AG04450 (cell line): ENCODE measurements around the gene RNF14. TPM values are rescaled to one million over a fixed set of nuclear protein-coding genes. Genes with fewer than 3 reads are reported as not detected.
A peak's percentile ranks its signal among the peaks of the same experiment; 100 is the strongest.
"Not testable (repeated sequence)": the region's sequence is repeated elsewhere in the genome, so short reads cannot be mapped to it uniquely, and the experiment has no call there.

Source experiments
- CTCF ChIA-PET: fragments of 300-600, 350-600 bp; formaldehyde crosslinking; extraction: SDS; loops from one replicate; lab custom pipeline; 2022; ENCODE audit warnings: antibody characterized with exemption, inconsistent platforms; lab: Charles Lee
- POLR2A ChIA-PET: fragments of 350-600 bp; formaldehyde crosslinking; extraction: SDS; loops from one replicate; lab custom pipeline; 2021; ENCODE audit warnings: antibody characterized with exemption, inconsistent platforms; lab: Yijun Ruan, JAX
- DNase-seq: peaks from one replicate; pipeline ENCODE4 v3.0.0-alpha.2; 2011; ENCODE audit warnings: low read depth, low spot score
- H3K27ac ChIP-seq: one replicate; pipeline ENCODE4 v1.5.1; 2012; ENCODE audit warnings: low read depth, low read length, control low read depth
- H3K27me3 ChIP-seq: one replicate; pipeline ENCODE4 v1.6.0; 2012; ENCODE audit warnings: low read length; ENCODE audit not compliant: control insufficient read depth, insufficient read depth
- H3K4me3 ChIP-seq: 2 replicates; pipeline ENCODE4 v1.5.1; 2011; ENCODE audit warnings: mild to moderate bottlenecking, low read depth, low read length, control low read depth
- H3K9me3 ChIP-seq: 2 replicates; pipeline ENCODE4 v1.5.1; 2012; ENCODE audit warnings: low read length; ENCODE audit not compliant: control insufficient read depth, insufficient read depth
- polyA minus RNA-seq: library from RNA; depleted of rRNA, polyadenylated mRNA; stranded (reverse); fragments of >200 nt; gene quantifications from 2 replicates; pipeline ENCODE4 v1.2.3, GENCODE V29; 2011; rRNA and poly(A)+ RNA removed
- polyA plus RNA-seq: library from polyadenylated mRNA; depleted of rRNA; stranded (reverse); fragments of >200 nt; gene quantifications from 2 replicates; pipeline ENCODE4 v1.2.3, GENCODE V29; 2011; rRNA removed
- TF ChIP-seq, protein P1 (sequence below): IDR thresholded peaks from 2 replicates; pipeline ENCODE4 v1.5.1; 2011; ENCODE audit warnings: low read depth, low read length, control low read depth, inconsistent platforms

RNF14 gene, protein sequence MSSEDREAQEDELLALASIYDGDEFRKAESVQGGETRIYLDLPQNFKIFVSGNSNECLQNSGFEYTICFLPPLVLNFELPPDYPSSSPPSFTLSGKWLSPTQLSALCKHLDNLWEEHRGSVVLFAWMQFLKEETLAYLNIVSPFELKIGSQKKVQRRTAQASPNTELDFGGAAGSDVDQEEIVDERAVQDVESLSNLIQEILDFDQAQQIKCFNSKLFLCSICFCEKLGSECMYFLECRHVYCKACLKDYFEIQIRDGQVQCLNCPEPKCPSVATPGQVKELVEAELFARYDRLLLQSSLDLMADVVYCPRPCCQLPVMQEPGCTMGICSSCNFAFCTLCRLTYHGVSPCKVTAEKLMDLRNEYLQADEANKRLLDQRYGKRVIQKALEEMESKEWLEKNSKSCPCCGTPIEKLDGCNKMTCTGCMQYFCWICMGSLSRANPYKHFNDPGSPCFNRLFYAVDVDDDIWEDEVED
- 38.1 and 39.0 TPM in 2 replicates for polyA plus RNA-seq
- 25.2 and 31.0 TPM in 2 replicates for polyA minus RNA-seq

DNA sequence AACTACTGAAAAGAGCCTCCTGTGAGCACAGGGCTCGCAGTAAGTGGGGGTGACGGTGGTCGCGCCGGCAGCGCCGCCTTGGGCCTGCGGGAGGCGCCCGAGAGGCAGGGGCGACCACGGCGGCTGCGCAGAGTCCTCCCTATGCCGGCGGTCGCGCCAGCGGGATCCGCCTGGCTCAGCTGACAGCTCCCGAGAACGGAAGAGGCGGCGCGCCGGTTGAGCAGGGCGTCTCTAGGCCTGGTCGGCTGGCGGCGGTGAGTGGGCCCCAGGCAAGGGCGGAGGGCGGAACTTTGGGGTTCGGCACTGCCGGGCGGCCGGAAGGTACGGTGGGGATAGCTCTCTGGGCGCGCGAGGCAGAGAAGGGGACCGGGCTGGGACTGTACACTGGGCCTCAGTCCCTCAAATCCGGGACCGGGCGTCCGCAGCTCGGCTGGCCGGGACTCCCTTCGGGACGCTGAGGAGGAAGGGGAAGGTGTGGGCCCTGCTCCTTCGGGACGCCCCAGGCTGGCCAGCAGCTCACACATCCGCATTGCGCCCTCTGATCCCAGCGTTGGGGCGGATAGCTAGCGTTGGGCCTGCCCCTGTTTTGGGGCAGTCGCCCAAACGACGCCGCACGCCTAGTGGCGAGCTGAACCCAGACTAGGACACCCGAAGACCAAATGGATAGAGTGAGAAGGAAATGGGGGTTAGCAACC lies at the start of gene RNF14:
Gene RNF14 (plus strand): TSS at position 192 of the 695 bp plus-strand sequence. CDS start 4,484 bp downstream, outside the sequence.
- peak within 1 kb of the TSS; percentile 94 for H3K27ac ChIP-seq
- no peaks in the 10 kb centered on the region for H3K27me3 ChIP-seq
- POLR2A ChIA-PET, result interaction anchor here (0.6 to 1.7 kb wide), 14 partner anchors 8 to 1928 kb away, joined by 3 to 13 read pairs (median 3); partner anchors contain the start of genes DELE1, HDAC3 and RELL2
- peak within 1 kb of the TSS; percentile 70 for H3K4me3 ChIP-seq
- peak; percentile 73 for DNase-seq
- H3K9me3 ChIP-seq, result no peaks in the 10 kb centered on the region; the same call in 1 of the 2 replicates
- CTCF ChIA-PET, result interaction anchor here (0.6 to 4.9 kb wide), 25 partner anchors 9 to 1833 kb away, joined by 3 to 78 read pairs (median 4); partner anchors contain the start of gene DELE1
- TF ChIP-seq, protein P1, sequence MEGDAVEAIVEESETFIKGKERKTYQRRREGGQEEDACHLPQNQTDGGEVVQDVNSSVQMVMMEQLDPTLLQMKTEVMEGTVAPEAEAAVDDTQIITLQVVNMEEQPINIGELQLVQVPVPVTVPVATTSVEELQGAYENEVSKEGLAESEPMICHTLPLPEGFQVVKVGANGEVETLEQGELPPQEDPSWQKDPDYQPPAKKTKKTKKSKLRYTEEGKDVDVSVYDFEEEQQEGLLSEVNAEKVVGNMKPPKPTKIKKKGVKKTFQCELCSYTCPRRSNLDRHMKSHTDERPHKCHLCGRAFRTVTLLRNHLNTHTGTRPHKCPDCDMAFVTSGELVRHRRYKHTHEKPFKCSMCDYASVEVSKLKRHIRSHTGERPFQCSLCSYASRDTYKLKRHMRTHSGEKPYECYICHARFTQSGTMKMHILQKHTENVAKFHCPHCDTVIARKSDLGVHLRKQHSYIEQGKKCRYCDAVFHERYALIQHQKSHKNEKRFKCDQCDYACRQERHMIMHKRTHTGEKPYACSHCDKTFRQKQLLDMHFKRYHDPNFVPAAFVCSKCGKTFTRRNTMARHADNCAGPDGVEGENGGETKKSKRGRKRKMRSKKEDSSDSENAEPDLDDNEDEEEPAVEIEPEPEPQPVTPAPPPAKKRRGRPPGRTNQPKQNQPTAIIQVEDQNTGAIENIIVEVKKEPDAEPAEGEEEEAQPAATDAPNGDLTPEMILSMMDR, result peak; percentile 63

DNA sequence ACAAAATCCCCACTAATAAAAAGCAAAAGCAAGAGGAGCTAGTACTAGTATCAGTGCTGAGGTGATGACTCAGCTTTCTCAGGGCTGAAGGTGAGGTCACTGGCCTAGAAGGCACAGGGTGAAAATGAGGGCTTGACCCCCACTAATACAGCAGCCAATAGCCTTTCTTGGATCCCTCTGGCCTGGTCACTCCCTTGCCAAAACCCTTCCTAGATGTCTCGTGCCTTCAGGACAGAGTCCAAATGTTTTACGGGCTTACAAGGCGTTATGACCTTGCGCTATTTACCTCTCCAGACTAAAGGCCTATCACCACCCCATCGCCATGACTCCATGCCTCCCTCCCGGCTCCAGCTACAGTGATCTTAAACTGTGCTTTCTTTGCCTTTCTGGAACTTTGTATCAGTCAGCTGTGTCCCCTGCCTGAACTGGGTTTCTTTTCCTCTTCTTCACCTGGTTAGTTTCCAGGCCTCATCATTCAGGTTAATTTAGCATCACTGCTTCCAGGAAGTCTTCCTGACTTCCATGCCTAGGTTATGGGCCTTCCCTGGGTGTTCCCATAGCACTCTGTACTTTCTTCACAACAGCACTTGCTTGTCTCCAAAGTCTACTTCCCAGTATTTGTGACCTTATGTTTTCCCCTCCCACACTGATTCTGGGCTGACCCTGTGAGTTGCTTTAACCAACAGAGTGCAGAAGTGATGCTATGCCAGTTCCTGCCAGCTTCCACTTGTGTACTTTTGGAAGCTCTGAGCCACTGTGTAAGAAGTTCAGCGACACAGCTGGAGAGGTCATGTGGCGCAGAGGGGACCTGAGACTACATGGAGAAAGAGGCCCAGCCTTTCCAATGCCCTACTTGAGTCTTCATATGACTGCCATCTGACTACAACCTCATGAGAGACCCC lies 49.4 kb upstream of the RNF14 start:
- no peaks in the 10 kb centered on the region; the same call in 1 of the 2 replicates for H3K9me3 ChIP-seq
- no peak for DNase-seq
- peaks cover 24% of the 10 kb centered on the region for H3K27me3 ChIP-seq
- ChIA-PET CTCF (interaction anchor here (1.1 kb wide), 1 partner anchor 227 kb away, joined by 5 read pairs; no protein-coding TSS in a partner anchor), POLR2A (no interaction called here)
- H3K27ac ChIP-seq, result no peak overlapping the region
- H3K4me3 ChIP-seq, result no peak overlapping the region
- TF ChIP-seq, protein P1, result no peak

DNA sequence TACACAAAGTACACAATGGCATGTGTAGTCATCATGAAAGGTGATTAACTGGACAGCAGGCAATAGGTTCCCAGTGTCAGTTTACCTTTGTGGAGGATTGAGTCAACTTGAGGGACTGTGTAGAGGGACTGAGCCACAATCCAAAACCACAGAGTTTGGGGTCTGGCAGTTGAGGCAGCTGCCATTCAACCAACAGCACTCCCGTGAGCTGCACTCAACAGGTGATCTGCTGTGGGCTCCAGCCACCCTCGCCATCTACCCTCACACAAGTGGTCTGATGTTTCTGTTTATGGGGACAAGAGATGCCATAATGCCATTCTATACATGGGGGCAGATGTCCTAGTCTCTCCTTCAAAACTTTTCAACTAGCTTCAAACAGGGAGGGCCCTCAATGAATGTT lies 48.1 kb upstream of the RNF14 start:
- no peak for DNase-seq
- CTCF ChIA-PET, result no interaction called here
- Histone ChIP-seq H3K27ac (no peak overlapping the region), H3K9me3 (no peaks in the 10 kb centered on the region; the same call in 1 of the 2 replicates), H3K27me3 (peaks cover 13% of the 10 kb centered on the region), H3K4me3 (no peak overlapping the region)
- TF ChIP-seq, protein P1, result no peak
- POLR2A ChIA-PET, result no interaction called here

DNA sequence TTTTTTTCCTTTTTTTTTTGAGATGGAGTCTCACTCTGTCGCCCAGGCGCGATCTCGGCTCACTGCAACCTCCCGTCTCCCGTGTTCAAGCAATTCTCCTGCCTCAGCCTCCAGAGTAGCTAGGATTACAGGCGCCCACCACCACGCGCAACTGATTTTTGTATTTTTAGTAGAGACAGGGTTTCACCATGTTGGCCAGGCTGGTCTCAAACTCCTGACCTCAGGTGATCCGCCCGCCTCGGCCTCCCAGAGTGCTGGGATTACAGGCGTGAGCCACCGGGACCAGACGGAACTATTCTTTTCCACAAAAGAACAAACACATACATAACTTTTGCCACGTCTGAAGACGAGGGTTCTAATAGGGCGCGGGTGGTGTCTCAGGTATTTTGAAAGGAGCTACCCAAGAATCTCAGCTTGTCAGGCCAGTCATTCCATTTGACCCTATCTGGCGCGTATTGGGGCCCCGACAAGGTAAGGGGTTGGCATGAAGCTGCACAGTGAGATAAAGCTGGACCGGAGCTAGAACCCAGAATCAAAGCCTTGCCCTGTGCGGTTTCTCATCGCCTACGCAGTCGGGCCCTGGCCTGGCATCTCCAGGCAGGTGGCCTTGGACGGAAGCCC lies 46.0 kb upstream of the RNF14 start:
- DNase-seq, H3K9me3 ChIP-seq, H3K27me3 ChIP-seq: not testable (repeated sequence)
- POLR2A ChIA-PET, result interaction anchor here (0.5 to 1.6 kb wide), 12 partner anchors 13 to 241 kb away, joined by 3 to 9 read pairs (median 4); partner anchors contain the start of genes ARAP3, PCDH12 and RNF14
- CTCF ChIA-PET, result interaction anchor here (0.6 to 2.6 kb wide), 5 partner anchors 36 to 231 kb away, joined by 3 to 19 read pairs (median 9); partner anchors contain the start of gene RNF14
- H3K4me3 ChIP-seq, result peak overlapping the region; percentile 87
- peak overlapping the region; percentile 99 for H3K27ac ChIP-seq
